Measurements from ENCODE around the gene TEX26.

TEX26 gene

GRCh38 chr13:31015199-31015598, 82.7 kb downstream of the TEX26 start:
- no peak for DNase-seq

- no peak for DNase-seq
These were observed 84.2 kb downstream of the TEX26 start for GRCh38 chr13:31016342-31017325.

GRCh38 chr13:31018511-31018910, 86.1 kb downstream of the TEX26 start:
- no peak for DNase-seq

- no peak for DNase-seq
These were observed 88.5 kb downstream of the TEX26 start for GRCh38 chr13:31020996-31021395.

- DNase-seq: no peak
These were observed 89.9 kb downstream of the TEX26 start for GRCh38 chr13:31022288-31022895.

GRCh38 chr13:31022928-31023530, 90.6 kb downstream of the TEX26 start:
- no peak for DNase-seq

Data from SHP77 treated with DMSO at 0.1 percent for 48 hours (cell line).